SK-N-SH (cell line): Measurements from ENCODE around the gene TBCCD1. TPM values are rescaled to one million over a fixed set of nuclear protein-coding genes. Genes with fewer than 3 reads are reported as not detected.

Experiments used
- CTCF ChIA-PET: fragments of 300-600, 350-600 bp; formaldehyde crosslinking; extraction: SDS; loops from one replicate; lab custom pipeline; 2021; lab: Yijun Ruan, JAX
- POLR2A ChIA-PET: fragments of 350-600 bp; sonication (Branson Sonifier 250); formaldehyde crosslinking; extraction: SDS; loops from one replicate; lab custom pipeline; 2020; ENCODE audit warnings: antibody characterized with exemption, inconsistent platforms; lab: Yijun Ruan, JAX
- DNase-seq: peaks from one replicate; pipeline ENCODE4 v3.0.0; 2012
- H2AFZ ChIP-seq: fragments of 200-600 bp; sonication (generic); 2 replicates; pipeline ENCODE4 v1.8.1; 2016; ENCODE audit warnings: antibody characterized with exemption, mild to moderate bottlenecking, low read depth
- H3F3A ChIP-seq: fragments of 200-600 bp; sonication (generic); replicated peaks from 2 replicates; pipeline ENCODE3; 2016; ENCODE audit warnings: antibody characterized with exemption, mild to moderate bottlenecking; ENCODE audit not compliant: insufficient read depth
- H3K27ac ChIP-seq, 2 experiments: fragments of 200-500 bp in 1 of 2; fragments of 200-600 bp in 1 of 2; sonication (Bioruptor generic) in 1 of 2; sonication (generic), shearing (Covaris generic) in 1 of 2; 2 replicates each; pipeline versions ENCODE4 v1.5.1 to v1.6.1; 2014 to 2016; ENCODE audit warnings: low read depth in 2 of 2, inconsistent platforms in 1 of 2, low read length in 1 of 2, mild to moderate bottlenecking in 1 of 2, mixed read lengths in 1 of 2
- H3K27me3 ChIP-seq: fragments of 200-600 bp; sonication (generic), shearing (Covaris generic); 2 replicates; pipeline ENCODE4 v1.6.1; 2016; ENCODE audit warnings: mixed run types; ENCODE audit not compliant: insufficient read depth
- H3K36me3 ChIP-seq, 2 experiments: fragments of 200-500 bp in 1 of 2; fragments of 200-600 bp in 1 of 2; sonication (Bioruptor generic) in 1 of 2; sonication (generic) in 1 of 2; replicated peaks in 1 of 2; 2 replicates each; pipeline versions ENCODE3 to v1.5.1; 2014 to 2016; ENCODE audit warnings: low read length in 1 of 2, mild to moderate bottlenecking in 1 of 2; ENCODE audit not compliant: insufficient read depth in 2 of 2, control insufficient read depth in 1 of 2
- H3K4me1 ChIP-seq, 2 experiments: fragments of 200-500 bp in 1 of 2; fragments of 200-600 bp in 1 of 2; sonication (Bioruptor generic) in 1 of 2; sonication (generic), shearing (Covaris generic) in 1 of 2; 2 replicates each; pipeline versions ENCODE4 v1.5.1 to v1.6.1; 2014 to 2016; ENCODE audit warnings: low read depth in 1 of 2, low read length in 1 of 2, mixed run types in 1 of 2; ENCODE audit not compliant: insufficient read depth in 2 of 2, control insufficient read depth in 1 of 2
- H3K4me2 ChIP-seq: fragments of 200-600 bp; sonication (generic), shearing (Covaris generic); 2 replicates; pipeline ENCODE4 v1.6.1; 2017; ENCODE audit warnings: mixed run types
- H3K4me3 ChIP-seq, 2 experiments: fragments of 200-500 bp in 1 of 2; fragments of 200-600 bp in 1 of 2; sonication (Bioruptor generic) in 1 of 2; sonication (generic), shearing (Covaris generic) in 1 of 2; 2 replicates each; pipeline versions ENCODE4 v1.5.1 to v1.8.1; 2014 to 2016; ENCODE audit warnings: low read depth in 2 of 2, inconsistent platforms in 1 of 2, low read length in 1 of 2, mild to moderate bottlenecking in 1 of 2, mixed read lengths in 1 of 2, moderate library complexity in 1 of 2
- H3K79me2 ChIP-seq: fragments of 200-600 bp; sonication (generic); 2 replicates; pipeline ENCODE4 v1.8.1; 2017; ENCODE audit warnings: mild to moderate bottlenecking; ENCODE audit not compliant: insufficient read depth
- H3K9ac ChIP-seq: fragments of 200-600 bp; sonication (generic); 2 replicates; pipeline ENCODE4 v1.6.1; 2017; ENCODE audit warnings: mixed run types
- H3K9me2 ChIP-seq: fragments of 200-600 bp; sonication (generic); 2 replicates; pipeline ENCODE4 v1.6.1; 2017; ENCODE audit warnings: mixed run types
- H3K9me3 ChIP-seq: fragments of 200-600 bp; sonication (generic); 2 replicates; pipeline ENCODE4 v1.6.1; 2017; ENCODE audit warnings: mixed run types, mild to moderate bottlenecking, moderate library complexity
- H4K20me1 ChIP-seq: fragments of 200-600 bp; sonication (generic); 2 replicates; pipeline ENCODE4 v1.6.1; 2017; ENCODE audit warnings: mild to moderate bottlenecking, mixed run types; ENCODE audit not compliant: insufficient read depth
- CHD2 ChIP-seq: fragments of 150-350 bp; IDR thresholded peaks from 2 replicates; pipeline ENCODE4 v1.6.1; 2018; ENCODE audit warnings: low read length; ENCODE audit not compliant: partially characterized antibody
- CTCF ChIP-seq: fragments of 200-600 bp; sonication (generic); IDR thresholded peaks from 2 replicates; pipeline ENCODE4 v1.6.1; 2017; ENCODE audit warnings: antibody characterized with exemption, mild to moderate bottlenecking, moderate library complexity
- ELF1 ChIP-seq: IDR thresholded peaks from 2 replicates; pipeline ENCODE4 v1.4.0; 2012
- EP300 ChIP-seq, 2 experiments: IDR thresholded peaks; 2 replicates each; pipeline versions ENCODE4 v1.4.0 to v1.6.1; 2012; ENCODE audit warnings: borderline replicate concordance in 1 of 2, low read depth in 1 of 2, low read length in 1 of 2
- EZH2phosphoT487 ChIP-seq: fragments of 200-600 bp; sonication (generic); IDR thresholded peaks from 2 replicates; pipeline ENCODE4 v1.6.1; 2017; ENCODE audit warnings: low read depth, mixed run types, mild to moderate bottlenecking, antibody characterized with exemption, moderate library complexity, borderline replicate concordance
- FOXJ3 ChIP-seq: sonication (generic); formaldehyde crosslinking; IDR thresholded peaks from 2 replicates; pipeline ENCODE4 v1.5.1; 2020; ENCODE audit warnings: mild to moderate bottlenecking, missing genetic modification reagents
- FOXM1 ChIP-seq: IDR thresholded peaks from 2 replicates; pipeline ENCODE4 v1.4.0; 2012; ENCODE audit warnings: low read depth, mild to moderate bottlenecking
- MXI1 ChIP-seq: IDR thresholded peaks from 2 replicates; pipeline ENCODE4 v1.6.1; 2012; ENCODE audit warnings: mild to moderate bottlenecking, low read depth, low read length, improper control_type of control experiment
- NFIC ChIP-seq: IDR thresholded peaks from 2 replicates; pipeline ENCODE4 v1.4.0; 2012; ENCODE audit warnings: borderline replicate concordance
- PBX3 ChIP-seq: IDR thresholded peaks from 2 replicates; pipeline ENCODE4; 2012
- POLR2AphosphoS5 ChIP-seq: IDR thresholded peaks from 2 replicates; pipeline ENCODE4 v1.6.1; 2012; ENCODE audit warnings: low read depth, low read length
- RAD21 ChIP-seq: IDR thresholded peaks from 2 replicates; pipeline ENCODE4 v1.6.1; 2012; ENCODE audit warnings: mild to moderate bottlenecking, low read length
- RCOR1 ChIP-seq: fragments of 150-350 bp; IDR thresholded peaks from 2 replicates; pipeline ENCODE4 v1.6.1; 2017; ENCODE audit warnings: antibody characterized with exemption, low read length
- RFX5 ChIP-seq: IDR thresholded peaks from 2 replicates; pipeline ENCODE4 v1.6.1; 2012; ENCODE audit warnings: mild to moderate bottlenecking, improper control_type of control experiment, low read length
- SIN3A ChIP-seq: IDR thresholded peaks from 2 replicates; pipeline ENCODE4 v1.6.1; 2012; ENCODE audit warnings: low read depth, mild to moderate bottlenecking, low read length, moderate library complexity, borderline replicate concordance
- TCF12 ChIP-seq: IDR thresholded peaks from 2 replicates; pipeline ENCODE4 v1.4.0; 2012
- TEAD4 ChIP-seq: IDR thresholded peaks from 2 replicates; pipeline ENCODE4 v1.4.0; 2012; ENCODE audit warnings: mild to moderate bottlenecking, borderline replicate concordance; ENCODE audit not compliant: insufficient read depth
- USF1 ChIP-seq: IDR thresholded peaks from 2 replicates; pipeline ENCODE4 v1.4.0; 2012; ENCODE audit warnings: low read depth, borderline replicate concordance
- USF2 ChIP-seq: fragments of 150-350 bp; IDR thresholded peaks from 2 replicates; pipeline ENCODE4 v1.6.1; 2017; ENCODE audit warnings: antibody characterized with exemption, low read length, low read depth, borderline replicate concordance
- WGBS: methylation state at CpG from one replicate; pipeline ENCODE4 v1.1.6; 2017; ENCODE audit warnings: low lambda C conversion rate; 5-methylcytosine and 5-hydroxymethylcytosine counted together
- polyA plus RNA-seq, 3 experiments: library from polyadenylated mRNA; depleted of rRNA; stranded (reverse); fragments of >200 nt; gene quantifications; 2 replicates each; pipeline ENCODE4 v1.2.3, GENCODE V29; 2012

The TBCCD1 gene
- polyA plus RNA-seq, 1 of the 3 experiments (the other 2 are of a cell fraction), result 6.5 TPM

GRCh38 chr3:186506857-186507256 is 60.3 kb downstream of the TBCCD1 start:
- Histone ChIP-seq H3K79me2 (no peaks in the 10 kb centered on the region), H4K20me1 (no peaks in the 10 kb centered on the region), H2AFZ (no peak overlapping the region), H3K36me3 (no peaks in the 10 kb centered on the region), H3K4me3 (no peak overlapping the region), H3K4me1 (peaks cover 0 to 9% of the 10 kb centered on the region in 2 experiments; a peak in 1 of 4 replicates), H3K27ac (no peak overlapping the region), H3K27me3 (peaks cover 3% of the 10 kb centered on the region), H3K4me2 (no peak overlapping the region), H3F3A (no peaks in the 10 kb centered on the region), H3K9ac (no peak overlapping the region), H3K9me2 (no peaks in the 10 kb centered on the region), H3K9me3 (no peaks in the 10 kb centered on the region)
- ChIA-PET POLR2A (no interaction called here), CTCF (no interaction called here)
- no peak for TF ChIP-seq TCF12
- TF ChIP-seq SIN3A, result no peak
- TF ChIP-seq CTCF, result no peak
- TF ChIP-seq FOXM1, result no peak
- TF ChIP-seq TEAD4, result no peak
- no peak for TF ChIP-seq PBX3
- no peak for TF ChIP-seq MXI1
- no peak for TF ChIP-seq NFIC
- no peak for TF ChIP-seq CHD2
- TF ChIP-seq ELF1, result no peak
- no peak for TF ChIP-seq RFX5
- no peak for TF ChIP-seq FOXJ3 (CRISPR knock-in tag)
- no peak for TF ChIP-seq EP300 (IDR thresholded peaks at IDR 0.05; ENCODE audit: borderline replicate concordance in 1 of 2, low read depth in 1 of 2, low read length in 1 of 2)
- no peak for TF ChIP-seq RAD21
- no peak for TF ChIP-seq EZH2phosphoT487
- no peak for TF ChIP-seq RCOR1
- DNase-seq, result no peak
- 13% methylated on average over 2 of the region's 2 CpGs for WGBS

DNA sequence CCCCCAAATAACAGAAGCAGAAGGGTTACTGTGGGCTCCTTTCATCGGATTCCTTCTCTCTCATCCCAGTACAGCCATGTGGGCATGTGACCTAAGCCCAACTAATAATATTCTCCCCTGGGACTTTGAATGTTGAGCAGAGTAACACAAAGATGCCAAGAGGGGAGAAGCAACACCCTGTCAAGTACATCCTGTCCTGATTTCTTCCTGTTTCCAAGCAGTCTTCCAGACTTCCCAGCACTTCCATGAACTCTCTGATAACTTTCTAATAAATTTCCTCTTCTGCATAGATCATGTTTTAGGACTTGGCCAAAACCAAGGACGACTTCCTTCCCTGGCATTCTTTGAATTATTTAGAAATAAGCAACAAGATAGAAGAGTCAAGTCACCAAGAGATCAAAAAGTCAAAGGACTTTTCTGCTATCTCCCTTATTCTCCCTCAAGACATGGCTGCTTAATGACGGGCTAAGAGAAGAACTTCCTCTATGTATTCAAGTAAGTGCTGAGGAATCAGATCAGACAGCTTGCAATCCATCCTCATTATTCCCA is 60.9 kb downstream of the TBCCD1 start:
- H3K27ac ChIP-seq, result no peak overlapping the region
- H3K4me1 ChIP-seq, result peaks cover 0 to 15% of the 10 kb centered on the region in 2 experiments; a peak in 1 of 4 replicates
- peaks cover 5% of the 10 kb centered on the region for H3K27me3 ChIP-seq
- WGBS, result 60% methylated on average over 3 of the region's 3 CpGs
- no peaks in the 10 kb centered on the region for H4K20me1 ChIP-seq
- H3K4me2 ChIP-seq, result no peak overlapping the region
- H3K79me2 ChIP-seq, result no peaks in the 10 kb centered on the region
- H3K4me3 ChIP-seq, result no peak overlapping the region
- no peaks in the 10 kb centered on the region for H3F3A ChIP-seq
- no peak for DNase-seq
- H2AFZ ChIP-seq, result no peak overlapping the region
- POLR2A ChIA-PET, result no interaction called here
- TF ChIP-seq USF2 (no peak), USF1 (no peak), POLR2AphosphoS5 (no peak), FOXM1 (no peak), NFIC (no peak)
- H3K9me2 ChIP-seq, result no peaks in the 10 kb centered on the region
- CTCF ChIA-PET, result no interaction called here
- H3K9ac ChIP-seq, result no peak overlapping the region
- H3K9me3 ChIP-seq, result no peaks in the 10 kb centered on the region
- H3K36me3 ChIP-seq, result no peaks in the 10 kb centered on the region
